Mesodermal cell (in vitro differentiated cells): ENCODE results near the gene SDK1.

ENCODE experiments used
- H3K27ac ChIP-seq: 2 replicates; pipeline ENCODE4 v1.7.0; 2013; ENCODE audit warnings: mild to moderate bottlenecking, low read depth, low read length, moderate library complexity; ENCODE audit not compliant: severe bottlenecking
- H3K36me3 ChIP-seq: 2 replicates; pipeline ENCODE4 v1.7.1; 2013; ENCODE audit warnings: mild to moderate bottlenecking, low read length, moderate library complexity; ENCODE audit not compliant: control insufficient read depth, insufficient read depth
- H3K4me1 ChIP-seq: one replicate; pipeline ENCODE4 v1.7.1; 2013; ENCODE audit warnings: mild to moderate bottlenecking, low read length; ENCODE audit not compliant: insufficient read depth, control insufficient read depth, poor library complexity, severe bottlenecking
- H3K4me3 ChIP-seq: 2 replicates; pipeline ENCODE4 v1.7.0; 2013; ENCODE audit warnings: low read length, control low read depth, mild to moderate bottlenecking; ENCODE audit not compliant: insufficient read depth, poor library complexity, severe bottlenecking; ENCODE audit errors: extremely low read depth
- H3K9me3 ChIP-seq: 2 replicates; pipeline ENCODE4 v1.7.1; 2013; ENCODE audit warnings: mild to moderate bottlenecking, low read length, moderate library complexity; ENCODE audit not compliant: control insufficient read depth
- WGBS, 2 experiments: methylation state at CpG; one replicate each; pipeline ENCODE4 v1.1.5; 2013; ENCODE audit warnings: missing lambda C conversion rate in 2 of 2; ENCODE audit not compliant: insufficient coverage in 2 of 2; 5-methylcytosine and 5-hydroxymethylcytosine counted together

The SDK1 gene

DNA sequence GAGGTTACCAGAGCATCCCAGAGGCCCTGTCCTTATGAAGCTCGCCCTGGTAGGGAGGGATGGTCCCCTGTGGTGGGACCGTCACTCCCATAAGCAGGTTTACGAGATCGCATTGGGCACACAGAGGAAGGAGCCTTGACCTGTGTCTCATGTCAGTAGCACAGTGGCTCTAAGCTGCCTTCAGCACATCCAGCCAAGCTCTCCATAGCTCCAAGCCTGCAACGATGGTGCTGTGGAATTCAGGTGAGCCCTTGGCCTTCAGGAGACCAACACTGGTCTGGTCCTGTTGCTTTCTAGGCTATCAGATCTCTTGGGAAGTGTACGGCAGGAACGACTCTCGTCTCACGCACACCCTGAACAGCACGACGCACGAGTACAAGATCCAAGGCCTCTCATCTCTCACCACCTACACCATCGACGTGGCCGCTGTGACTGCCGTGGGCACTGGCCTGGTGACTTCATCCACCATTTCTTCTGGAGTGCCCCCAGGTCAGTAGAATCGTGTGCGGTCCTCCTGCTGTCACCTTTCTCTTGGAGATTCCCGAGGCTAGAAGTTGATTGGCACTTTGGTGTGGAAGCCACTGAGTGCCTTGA is 775.7 kb downstream of the SDK1 start:
- 86 to 90% methylated on average over 9 to 16 of the region's 19 CpGs for WGBS, 2 experiments
- H3K4me3 ChIP-seq = no peak overlapping the region
- H3K9me3 ChIP-seq = no peaks in the 10 kb centered on the region
- H3K36me3 ChIP-seq = no peaks in the 10 kb centered on the region
- no peak overlapping the region for H3K27ac ChIP-seq
- H3K4me1 ChIP-seq = no peaks in the 10 kb centered on the region

DNA sequence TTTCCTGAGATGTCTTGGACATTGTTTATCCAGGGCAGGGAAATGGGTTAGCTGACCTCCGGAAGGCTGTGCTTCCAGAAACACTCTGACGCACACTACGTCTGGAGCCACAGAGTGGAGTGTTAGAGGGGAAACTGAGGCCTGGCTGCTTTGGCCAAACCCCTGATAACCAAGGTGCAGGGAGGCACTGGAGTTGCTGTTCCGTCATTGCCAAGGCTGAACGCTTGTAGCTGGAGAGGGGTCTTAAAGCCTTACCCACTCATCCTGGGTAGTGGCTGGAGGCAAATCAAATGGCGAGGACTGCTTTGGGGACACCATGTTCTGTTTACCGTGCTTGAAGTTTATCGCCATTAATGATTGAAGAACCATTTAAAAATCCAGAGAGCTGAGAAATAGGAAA is 776.9 kb downstream of the SDK1 start:
- H3K4me1 ChIP-seq = no peaks in the 10 kb centered on the region
- WGBS, 2 experiments = 92 to 95% methylated on average over 7 to 8 of the region's 8 CpGs
- no peak overlapping the region for H3K4me3 ChIP-seq
- no peak overlapping the region for H3K27ac ChIP-seq
- H3K9me3 ChIP-seq = no peaks in the 10 kb centered on the region
- no peaks in the 10 kb centered on the region for H3K36me3 ChIP-seq

DNA sequence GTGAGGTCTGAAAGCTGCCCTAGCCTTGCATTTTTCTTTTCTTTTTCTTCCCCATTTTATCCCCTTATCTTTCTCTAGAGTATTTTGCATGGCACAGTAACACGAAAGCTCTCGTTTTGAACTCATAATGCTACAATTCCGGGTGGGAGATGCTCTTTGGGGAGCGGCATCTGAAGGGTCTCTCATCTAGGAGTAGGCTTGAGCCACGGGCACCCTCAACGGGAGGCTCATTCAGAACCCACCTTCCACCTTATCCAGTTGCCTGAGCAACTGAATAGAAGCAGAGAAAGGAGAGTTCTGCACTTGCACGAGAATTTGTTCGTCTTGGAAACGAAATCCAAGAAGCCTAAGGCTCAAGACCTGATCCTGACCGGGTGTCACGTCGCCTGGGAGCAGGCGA is 777.5 kb downstream of the SDK1 start:
- H3K36me3 ChIP-seq = no peaks in the 10 kb centered on the region
- H3K27ac ChIP-seq = no peak overlapping the region
- WGBS, 2 experiments = 81 to 87% methylated on average over 11 to 13 of the region's 13 CpGs
- no peaks in the 10 kb centered on the region for H3K9me3 ChIP-seq
- no peaks in the 10 kb centered on the region for H3K4me1 ChIP-seq
- H3K4me3 ChIP-seq = no peak overlapping the region

DNA sequence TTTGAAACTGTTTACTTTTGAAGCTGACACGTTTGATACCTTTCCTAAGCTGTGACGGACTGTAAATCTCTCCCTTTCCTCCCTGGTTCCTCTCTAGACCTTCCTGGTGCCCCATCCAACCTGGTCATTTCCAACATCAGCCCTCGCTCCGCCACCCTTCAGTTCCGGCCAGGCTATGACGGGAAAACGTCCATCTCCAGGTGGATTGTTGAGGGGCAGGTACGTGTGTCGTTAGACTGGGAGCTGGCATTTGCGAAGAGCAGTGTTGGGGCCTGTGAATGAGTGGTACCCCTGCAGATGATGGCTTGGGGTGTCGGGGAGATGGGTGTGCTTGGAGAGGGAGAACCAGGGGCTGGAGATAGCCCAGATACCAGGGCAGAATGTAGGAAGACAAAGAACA is 778.3 kb downstream of the SDK1 start:
- 93 to 94% methylated on average over 5 to 8 of the region's 11 CpGs for WGBS, 2 experiments
- Histone ChIP-seq H3K4me3 (no peak overlapping the region), H3K4me1 (no peaks in the 10 kb centered on the region), H3K27ac (no peak overlapping the region), H3K9me3 (no peaks in the 10 kb centered on the region), H3K36me3 (no peaks in the 10 kb centered on the region)

DNA sequence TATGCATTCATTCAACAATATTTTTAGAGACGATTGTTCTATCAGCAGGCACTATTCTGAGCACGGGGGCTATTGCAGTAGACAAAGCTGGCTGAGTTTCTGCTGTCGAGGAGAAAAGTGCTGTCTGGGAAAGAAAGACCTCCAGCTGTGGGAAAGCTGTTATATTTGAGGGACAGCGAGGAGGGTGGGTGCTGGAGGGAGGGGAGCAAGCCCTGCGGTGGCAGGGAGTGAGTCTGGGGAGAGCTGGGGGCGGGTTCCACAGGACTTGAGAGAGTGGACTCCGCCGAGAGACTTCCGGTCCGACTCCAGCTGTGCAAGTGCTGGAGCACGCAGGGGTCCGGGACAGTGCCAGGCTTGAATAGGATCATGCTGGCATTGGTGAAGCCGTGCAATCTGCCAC is 778.9 kb downstream of the SDK1 start:
- no peaks in the 10 kb centered on the region for H3K4me1 ChIP-seq
- no peak overlapping the region for H3K27ac ChIP-seq
- no peak overlapping the region for H3K4me3 ChIP-seq
- H3K9me3 ChIP-seq = no peaks in the 10 kb centered on the region
- WGBS, 2 experiments = 74 to 80% methylated on average over 11 to 12 of the region's 13 CpGs
- H3K36me3 ChIP-seq = no peaks in the 10 kb centered on the region

DNA sequence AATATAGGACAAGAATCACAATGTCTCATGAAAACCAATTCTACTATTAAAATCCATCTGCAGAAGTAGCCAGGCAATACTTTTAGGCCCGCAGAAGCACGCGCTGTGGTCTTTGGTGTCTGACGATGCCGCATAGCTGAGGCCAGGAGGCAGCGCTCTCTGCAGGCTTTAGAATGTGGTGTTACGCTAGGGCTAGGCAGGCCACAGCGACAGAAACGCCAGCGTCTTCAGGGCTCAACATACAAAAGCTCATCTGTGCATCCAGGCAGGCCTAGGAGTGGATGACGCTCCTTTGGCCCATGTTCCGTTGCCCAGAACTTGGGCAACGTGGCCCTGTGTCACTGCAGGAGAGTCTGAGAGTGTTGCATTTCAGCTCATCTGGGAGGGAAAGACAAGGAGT is 779.9 kb downstream of the SDK1 start:
- 90 to 96% methylated on average over 13 of the region's 13 CpGs for WGBS, 2 experiments
- H3K4me3 ChIP-seq = no peak overlapping the region
- no peaks in the 10 kb centered on the region for H3K36me3 ChIP-seq

DNA sequence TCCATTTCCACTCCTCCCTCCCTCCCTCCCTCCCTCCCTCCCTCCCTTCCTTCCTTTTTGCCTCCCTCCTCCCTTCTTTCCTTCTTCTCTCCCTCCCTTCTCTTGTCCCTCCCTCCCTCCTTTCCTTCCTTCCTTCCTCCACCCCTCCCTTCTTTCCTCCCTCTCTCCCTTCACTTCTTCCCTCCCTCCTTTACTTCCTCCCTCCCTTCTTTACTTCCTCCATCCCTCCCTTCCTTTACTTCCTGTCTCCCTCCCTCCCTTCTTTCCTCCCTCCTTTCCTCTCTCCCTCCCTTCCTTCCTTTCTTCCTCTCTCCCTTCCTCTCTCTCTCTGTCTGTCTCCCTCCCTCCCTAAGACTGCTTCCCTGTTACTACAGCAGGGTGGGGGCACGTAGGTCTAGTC is 782.5 kb downstream of the SDK1 start:
- no peak overlapping the region for H3K4me3 ChIP-seq
- WGBS, 2 experiments = 90 to 100% methylated on average over 1 of the region's 1 CpG

More for the DNA sequence above, 779.9 kb downstream of the SDK1 start:
- H3K27ac ChIP-seq = no peak overlapping the region
- H3K9me3 ChIP-seq = no peaks in the 10 kb centered on the region
- no peaks in the 10 kb centered on the region for H3K4me1 ChIP-seq

DNA sequence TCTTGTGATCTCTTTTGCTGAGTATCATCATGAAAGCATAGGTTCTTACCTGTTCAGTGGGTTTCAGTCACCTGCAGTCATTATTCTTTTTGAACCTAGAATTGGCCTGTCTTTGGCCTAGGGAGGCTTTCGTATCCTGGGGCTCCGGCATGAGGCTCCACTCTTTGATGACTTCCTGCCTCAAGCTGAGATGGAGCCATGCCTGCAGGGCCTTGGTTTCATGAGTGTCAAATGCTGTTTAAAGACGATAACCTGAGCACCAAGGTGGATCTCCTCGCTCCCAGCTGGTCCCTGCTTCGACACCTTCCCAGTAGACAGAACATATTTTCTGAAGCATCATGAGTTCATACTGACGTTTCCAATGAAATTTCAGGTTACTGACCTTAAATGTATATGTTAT is 783.2 kb downstream of the SDK1 start:
- Histone ChIP-seq H3K27ac (no peak overlapping the region), H3K9me3 (no peaks in the 10 kb centered on the region), H3K36me3 (no peaks in the 10 kb centered on the region), H3K4me1 (no peaks in the 10 kb centered on the region), H3K4me3 (no peak overlapping the region)
- WGBS, 2 experiments = 88 to 96% methylated on average over 4 to 5 of the region's 6 CpGs

More for the DNA sequence above, 782.5 kb downstream of the SDK1 start:
- Histone ChIP-seq H3K9me3 (no peaks in the 10 kb centered on the region), H3K27ac (no peak overlapping the region), H3K4me1 (no peaks in the 10 kb centered on the region), H3K36me3 (no peaks in the 10 kb centered on the region)

DNA sequence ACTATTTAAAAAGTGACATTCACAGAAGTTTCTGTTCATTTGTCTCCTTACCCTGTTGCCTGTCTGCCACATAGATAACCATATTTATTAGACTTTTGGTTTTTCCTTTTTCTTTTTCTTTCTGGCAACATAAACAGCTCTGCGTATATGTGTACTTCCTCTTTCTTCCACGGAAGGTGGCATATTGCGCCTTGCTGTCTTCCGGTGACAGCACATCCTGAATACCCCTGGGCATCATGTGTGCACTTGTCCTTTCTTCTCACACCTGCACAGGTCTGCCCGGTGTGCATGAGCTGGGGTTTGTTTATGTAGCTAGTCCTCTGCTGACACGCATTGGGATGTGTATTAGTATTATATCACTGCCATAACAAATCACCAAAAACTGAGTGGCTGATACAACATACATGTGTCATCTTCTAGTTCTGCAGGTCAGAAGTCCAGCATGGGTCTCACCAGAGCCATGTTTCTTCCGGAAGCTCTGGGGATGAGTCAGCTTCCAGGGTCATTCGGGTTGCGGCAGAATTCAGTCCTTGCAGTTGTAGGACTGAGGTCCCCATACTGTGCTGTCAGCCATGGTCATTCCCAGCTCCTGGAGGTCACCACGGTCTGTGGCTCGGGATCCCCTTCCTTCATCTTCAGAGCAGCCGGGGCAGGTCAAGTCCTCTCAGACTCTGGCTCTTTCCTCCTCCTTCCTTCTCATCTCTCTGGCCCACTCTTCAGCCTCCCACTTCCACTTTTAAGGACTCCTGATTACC is 785.1 kb downstream of the SDK1 start:
- no peak overlapping the region for H3K4me3 ChIP-seq
- WGBS, 2 experiments = 93 to 95% methylated on average over 9 to 10 of the region's 12 CpGs

DNA sequence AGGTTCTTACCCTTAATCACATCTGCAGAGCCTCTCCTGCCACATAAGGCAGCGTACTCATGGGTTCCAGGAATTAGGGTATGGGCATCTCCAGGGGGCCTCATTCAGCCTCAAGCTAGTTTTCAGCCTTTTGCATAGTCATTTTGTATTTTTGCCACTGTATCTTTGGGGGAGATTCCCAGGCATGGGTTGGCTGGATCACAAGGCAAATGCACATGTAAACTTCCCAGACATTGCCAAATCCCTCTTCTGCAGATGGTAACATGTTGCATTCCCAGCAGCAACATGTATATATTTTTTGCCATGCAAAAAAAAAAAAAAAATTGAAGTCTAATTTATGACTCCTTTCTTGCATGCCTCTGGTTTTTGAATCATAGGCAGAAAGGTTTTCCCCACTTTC is 785.7 kb downstream of the SDK1 start:
- no peaks in the 10 kb centered on the region for H3K4me1 ChIP-seq
- H3K4me3 ChIP-seq = no peak overlapping the region
- no peak overlapping the region for H3K27ac ChIP-seq
- H3K36me3 ChIP-seq = no peaks in the 10 kb centered on the region
- H3K9me3 ChIP-seq = peaks cover 9% of the 10 kb centered on the region
- 89% methylated on average over 1 of the region's 1 CpG; no CpG with 5 or more reads in 1 of the 2 experiments for WGBS, 2 experiments

More for the DNA sequence above, 785.1 kb downstream of the SDK1 start:
- H3K9me3 ChIP-seq = peaks cover 9% of the 10 kb centered on the region
- H3K27ac ChIP-seq = no peak overlapping the region
- H3K36me3 ChIP-seq = no peaks in the 10 kb centered on the region
- no peaks in the 10 kb centered on the region for H3K4me1 ChIP-seq

DNA sequence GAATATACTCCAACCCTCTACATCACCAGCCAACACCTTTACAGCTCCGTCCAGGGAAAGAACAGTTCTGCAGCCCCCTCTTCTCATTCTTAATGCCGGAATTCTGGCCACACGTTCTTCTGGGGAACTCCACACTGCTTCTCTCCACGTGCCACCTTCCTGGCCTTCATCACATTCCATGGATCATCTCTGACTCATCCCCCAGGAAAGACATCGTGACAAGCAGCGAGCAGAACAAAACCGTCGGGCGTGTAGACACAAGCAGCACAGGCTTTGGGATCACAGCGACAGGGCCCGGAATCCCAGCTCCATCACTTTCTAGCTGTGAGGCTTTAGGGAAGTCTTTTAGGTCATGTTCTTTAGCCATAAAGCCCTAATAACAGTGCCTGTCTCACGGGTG is 790.7 kb downstream of the SDK1 start:
- H3K4me1 ChIP-seq = no peaks in the 10 kb centered on the region
- H3K9me3 ChIP-seq = peaks cover 9% of the 10 kb centered on the region
- WGBS, 2 experiments = 81 to 100% methylated on average over 6 to 7 of the region's 12 CpGs
- H3K36me3 ChIP-seq = no peaks in the 10 kb centered on the region
- no peak overlapping the region for H3K27ac ChIP-seq
- no peak overlapping the region for H3K4me3 ChIP-seq
